ENCODE data around the gene STK11IP. TPM values are rescaled to one million over a fixed set of nuclear protein-coding genes. Genes with fewer than 3 reads are reported as not detected.

STK11IP gene
- total RNA-seq, 1 experiment from 2014 or later: 45.0 TPM

DNA sequence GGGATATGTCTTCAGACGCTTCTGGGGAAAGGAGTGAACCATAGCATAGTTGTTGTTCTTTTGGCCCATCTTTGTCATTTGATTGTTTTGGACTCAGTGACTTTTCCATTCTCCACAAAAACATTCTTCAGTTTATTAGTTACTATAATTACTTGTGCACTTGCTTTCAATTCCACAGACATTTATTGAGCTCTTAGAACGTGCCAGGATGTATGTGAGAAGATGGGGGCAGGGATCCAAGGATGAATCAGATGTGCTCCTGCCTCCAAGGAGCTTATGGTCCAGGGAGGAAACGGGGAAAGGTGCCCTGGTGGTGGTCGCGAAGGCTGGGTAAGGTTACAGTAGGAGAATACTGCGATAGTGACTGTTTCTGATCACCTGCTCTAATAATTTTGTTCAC is 22.9 kb downstream of the STK11IP start:
- CTCF ChIA-PET: no interaction called here

More for the DNA sequence above, 22.9 kb downstream of the STK11IP start:
- H3K9ac ChIP-seq (ENCODE audit: low read length): no peak overlapping the region
- ChIA-PET RAD21 (ENCODE audit: low non-redundant PET in 1 of 2, low total read pairs in 2 of 2, uncharacterized antibody in 2 of 2, unreplicated experiment in 2 of 2) (no interaction called here), POLR2A (interaction anchor here (0.7 kb wide), 1 partner anchor 33 kb away, joined by 5 read pairs; no protein-coding TSS in a partner anchor)
- no peak overlapping the region for H3K27ac ChIP-seq (ENCODE audit: low read depth, low read length)
- H3K27me3 ChIP-seq (ENCODE audit: insufficient read depth, low read length): no peaks in the 10 kb centered on the region
- no peak overlapping the region for H2AFZ ChIP-seq (ENCODE audit: low read depth, low read length, poor library complexity, severe bottlenecking)
- ATAC-seq (no peak), DNase-seq (ENCODE audit: low read depth, low spot score) (no peak)
- H3K4me1 ChIP-seq (ENCODE audit: control insufficient read depth in 1 of 2, insufficient read depth in 2 of 2, low read length in 2 of 2): no peaks in the 10 kb centered on the region
- no TSS peak for BruUV-seq (replicated peaks)
- intact Hi-C loops (cut with micrococcal nuclease): no loop called here
- no peak overlapping the region for H3K4me3 ChIP-seq (replicated peaks in 1 of 2; ENCODE audit: low read depth in 1 of 2, low read length in 2 of 2)
- no peaks in the 10 kb centered on the region for H3K36me3 ChIP-seq (ENCODE audit: control insufficient read depth in 1 of 2, insufficient read depth in 2 of 2, low read length in 2 of 2)
- no peaks in the 10 kb centered on the region for H3K9me3 ChIP-seq (ENCODE audit: control insufficient read depth in 1 of 2, insufficient read depth in 1 of 2, low read depth in 1 of 2, low read length in 2 of 2)
- no peaks in the 10 kb centered on the region for H4K20me1 ChIP-seq (ENCODE audit: insufficient read depth)
- TF ChIP-seq, protein P1, sequence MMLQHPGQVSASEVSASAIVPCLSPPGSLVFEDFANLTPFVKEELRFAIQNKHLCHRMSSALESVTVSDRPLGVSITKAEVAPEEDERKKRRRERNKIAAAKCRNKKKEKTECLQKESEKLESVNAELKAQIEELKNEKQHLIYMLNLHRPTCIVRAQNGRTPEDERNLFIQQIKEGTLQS (IDR thresholded peaks at IDR 0.05): no peak
- TF ChIP-seq EZH2phosphoT487 (IDR thresholded peaks at IDR 0.05; ENCODE audit: borderline replicate concordance) (no peak), RAD21 (IDR thresholded peaks at IDR 0.05; ENCODE audit: low read depth) (no peak), FOSL1 (IDR thresholded peaks at IDR 0.05; ENCODE audit: low read depth) (no peak), CBX3 (IDR thresholded peaks at IDR 0.05; ENCODE audit: low read depth) (no peak), POLR2A (IDR thresholded peaks at IDR 0.05; ENCODE audit: borderline replicate concordance, extremely low read depth, insufficient read depth, insufficient read length) (no peak), EGR1 (IDR thresholded peaks at IDR 0.05; ENCODE audit: low read depth) (no peak)
- TF ChIP-seq, protein P2, sequence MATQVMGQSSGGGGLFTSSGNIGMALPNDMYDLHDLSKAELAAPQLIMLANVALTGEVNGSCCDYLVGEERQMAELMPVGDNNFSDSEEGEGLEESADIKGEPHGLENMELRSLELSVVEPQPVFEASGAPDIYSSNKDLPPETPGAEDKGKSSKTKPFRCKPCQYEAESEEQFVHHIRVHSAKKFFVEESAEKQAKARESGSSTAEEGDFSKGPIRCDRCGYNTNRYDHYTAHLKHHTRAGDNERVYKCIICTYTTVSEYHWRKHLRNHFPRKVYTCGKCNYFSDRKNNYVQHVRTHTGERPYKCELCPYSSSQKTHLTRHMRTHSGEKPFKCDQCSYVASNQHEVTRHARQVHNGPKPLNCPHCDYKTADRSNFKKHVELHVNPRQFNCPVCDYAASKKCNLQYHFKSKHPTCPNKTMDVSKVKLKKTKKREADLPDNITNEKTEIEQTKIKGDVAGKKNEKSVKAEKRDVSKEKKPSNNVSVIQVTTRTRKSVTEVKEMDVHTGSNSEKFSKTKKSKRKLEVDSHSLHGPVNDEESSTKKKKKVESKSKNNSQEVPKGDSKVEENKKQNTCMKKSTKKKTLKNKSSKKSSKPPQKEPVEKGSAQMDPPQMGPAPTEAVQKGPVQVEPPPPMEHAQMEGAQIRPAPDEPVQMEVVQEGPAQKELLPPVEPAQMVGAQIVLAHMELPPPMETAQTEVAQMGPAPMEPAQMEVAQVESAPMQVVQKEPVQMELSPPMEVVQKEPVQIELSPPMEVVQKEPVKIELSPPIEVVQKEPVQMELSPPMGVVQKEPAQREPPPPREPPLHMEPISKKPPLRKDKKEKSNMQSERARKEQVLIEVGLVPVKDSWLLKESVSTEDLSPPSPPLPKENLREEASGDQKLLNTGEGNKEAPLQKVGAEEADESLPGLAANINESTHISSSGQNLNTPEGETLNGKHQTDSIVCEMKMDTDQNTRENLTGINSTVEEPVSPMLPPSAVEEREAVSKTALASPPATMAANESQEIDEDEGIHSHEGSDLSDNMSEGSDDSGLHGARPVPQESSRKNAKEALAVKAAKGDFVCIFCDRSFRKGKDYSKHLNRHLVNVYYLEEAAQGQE (IDR thresholded peaks at IDR 0.05; ENCODE audit: low read depth): no peak
- no peaks in the 10 kb centered on the region for H3K9me2 ChIP-seq (ENCODE audit: insufficient read depth)
- no peaks in the 10 kb centered on the region for H3K79me2 ChIP-seq (ENCODE audit: insufficient read depth, low read length)
- H3K4me2 ChIP-seq (ENCODE audit: low read length): no peak overlapping the region

Data from HCT116 (cell line).